Esophagus squamous epithelium (tissue), 5 donors: Measurements from ENCODE around the gene MATN1. TPM values are rescaled to one million over a fixed set of nuclear protein-coding genes. Genes with fewer than 3 reads are reported as not detected.

Experiments used
- DNase-seq: peaks from one replicate; lab custom pipeline; 2025; lab: John Stamatoyannopoulos, UW
- H3K27ac ChIP-seq, 4 donors: fragments of 200-600 bp; sonication (generic); one replicate each; pipeline ENCODE4 v1.5.1; 2016 to 2019; ENCODE audit warnings: mild to moderate bottlenecking in 1 of 4
- H3K27me3 ChIP-seq, 4 donors: fragments of 200-600 bp; sonication (generic); 1 replicate in 3 of 4; 2 replicates in 1 of 4; pipeline versions ENCODE4 v1.5.1 to v1.6.0; 2017 to 2021; ENCODE audit warnings: antibody characterized with exemption in 1 of 4
- H3K36me3 ChIP-seq, 3 donors: fragments of 200-600 bp; sonication (generic); one replicate each; pipeline ENCODE4 v1.5.1; 2016 to 2019
- H3K4me1 ChIP-seq, 3 donors: fragments of 200-600 bp; sonication (generic); one replicate each; pipeline ENCODE4 v1.5.1; 2017 to 2019
- H3K4me3 ChIP-seq, 4 donors: fragments of 200-600 bp; sonication (generic); 1 replicate in 3 of 4; 2 replicates in 1 of 4; pipeline ENCODE4 v1.5.1; 2016 to 2019; ENCODE audit warnings: mild to moderate bottlenecking in 2 of 4, moderate library complexity in 1 of 4
- H3K9me3 ChIP-seq, 3 donors: fragments of 200-600 bp; sonication (generic); one replicate each; pipeline ENCODE4 v1.5.1; 2016 to 2019
- POLR2A ChIP-seq, 4 donors: fragments of 450-650 bp; IDR thresholded peaks; one replicate each; pipeline ENCODE4 v1.6.1; 2017; ENCODE audit warnings: antibody characterized with exemption in 4 of 4, mild to moderate bottlenecking in 4 of 4, moderate library complexity in 3 of 4
- WGBS, 2 donors: methylation state at CpG; one replicate each; pipeline ENCODE4 v1.1.5; 2018; 5-methylcytosine and 5-hydroxymethylcytosine counted together
- intact Hi-C: fragments of 100-400 bp; cut with DNase I; formaldehyde crosslinking; loops from one replicate; pipeline ENCODE4 v1.15.0; 2022
- total RNA-seq, 4 donors: library from RNA; depleted of rRNA; stranded (reverse); fragments of >200 nt; gene quantifications; one replicate each; pipeline ENCODE4 v1.1.0, GENCODE V29; 2016
- TF ChIP-seq, protein P1 (sequence below), 6 experiments: fragments of 450-650 bp in 4 of 6; fragments of 200-600 bp in 2 of 6; sonication (generic) in 2 of 6; IDR thresholded peaks; one replicate each; pipeline ENCODE4 v1.5.1; 2016 to 2019; ENCODE audit warnings: antibody characterized with exemption in 6 of 6, mild to moderate bottlenecking in 4 of 6, moderate library complexity in 4 of 6
- donor health status: DM: yes; HTN: yes; CAD: no.

Gene MATN1
- total RNA-seq, 4 donors from 2014 or later, result not detected

DNA sequence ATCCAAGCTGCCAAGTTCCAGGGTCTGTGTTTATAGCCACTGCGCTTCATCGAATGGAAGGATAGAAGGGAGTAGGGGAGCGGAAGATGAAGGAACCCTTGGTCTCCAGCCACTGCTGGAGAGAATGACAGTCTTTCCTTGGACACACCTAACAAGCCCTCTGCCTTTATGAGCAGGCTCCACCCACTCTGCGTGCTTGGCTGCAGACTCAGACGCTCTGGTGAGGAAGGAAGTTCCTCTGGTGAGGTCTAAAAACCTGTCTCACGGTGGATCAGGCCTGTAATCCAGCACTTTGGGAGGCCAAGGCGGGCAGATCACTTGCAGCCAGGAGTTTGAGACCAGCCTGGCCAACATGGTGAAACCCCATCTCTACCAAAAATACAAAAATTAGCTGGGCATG is 55.4 kb downstream of the MATN1 start:
- peaks cover 0 to 31% (median 10%) of the 10 kb centered on the region in 3 donors for H3K4me1 ChIP-seq
- WGBS, 2 donors, result 37 to 61% methylated on average over 5 to 7 of the region's 7 CpGs
- no peak for DNase-seq
- H3K27me3 ChIP-seq, result peaks cover 0 to 33% (median 0%) of the 10 kb centered on the region in 4 donors
- TF ChIP-seq, protein P1, sequence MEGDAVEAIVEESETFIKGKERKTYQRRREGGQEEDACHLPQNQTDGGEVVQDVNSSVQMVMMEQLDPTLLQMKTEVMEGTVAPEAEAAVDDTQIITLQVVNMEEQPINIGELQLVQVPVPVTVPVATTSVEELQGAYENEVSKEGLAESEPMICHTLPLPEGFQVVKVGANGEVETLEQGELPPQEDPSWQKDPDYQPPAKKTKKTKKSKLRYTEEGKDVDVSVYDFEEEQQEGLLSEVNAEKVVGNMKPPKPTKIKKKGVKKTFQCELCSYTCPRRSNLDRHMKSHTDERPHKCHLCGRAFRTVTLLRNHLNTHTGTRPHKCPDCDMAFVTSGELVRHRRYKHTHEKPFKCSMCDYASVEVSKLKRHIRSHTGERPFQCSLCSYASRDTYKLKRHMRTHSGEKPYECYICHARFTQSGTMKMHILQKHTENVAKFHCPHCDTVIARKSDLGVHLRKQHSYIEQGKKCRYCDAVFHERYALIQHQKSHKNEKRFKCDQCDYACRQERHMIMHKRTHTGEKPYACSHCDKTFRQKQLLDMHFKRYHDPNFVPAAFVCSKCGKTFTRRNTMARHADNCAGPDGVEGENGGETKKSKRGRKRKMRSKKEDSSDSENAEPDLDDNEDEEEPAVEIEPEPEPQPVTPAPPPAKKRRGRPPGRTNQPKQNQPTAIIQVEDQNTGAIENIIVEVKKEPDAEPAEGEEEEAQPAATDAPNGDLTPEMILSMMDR (IDR thresholded peaks at IDR 0.05), result no peak
- no peak for TF ChIP-seq POLR2A (IDR thresholded peaks at IDR 0.05)
- intact Hi-C loops, result no loop called here
- H3K4me3 ChIP-seq, result no peak overlapping the region
- peaks cover 0 to 3% (median 0%) of the 10 kb centered on the region in 3 donors for H3K9me3 ChIP-seq
- H3K36me3 ChIP-seq, result no peaks in the 10 kb centered on the region
- no peak overlapping the region for H3K27ac ChIP-seq

DNA sequence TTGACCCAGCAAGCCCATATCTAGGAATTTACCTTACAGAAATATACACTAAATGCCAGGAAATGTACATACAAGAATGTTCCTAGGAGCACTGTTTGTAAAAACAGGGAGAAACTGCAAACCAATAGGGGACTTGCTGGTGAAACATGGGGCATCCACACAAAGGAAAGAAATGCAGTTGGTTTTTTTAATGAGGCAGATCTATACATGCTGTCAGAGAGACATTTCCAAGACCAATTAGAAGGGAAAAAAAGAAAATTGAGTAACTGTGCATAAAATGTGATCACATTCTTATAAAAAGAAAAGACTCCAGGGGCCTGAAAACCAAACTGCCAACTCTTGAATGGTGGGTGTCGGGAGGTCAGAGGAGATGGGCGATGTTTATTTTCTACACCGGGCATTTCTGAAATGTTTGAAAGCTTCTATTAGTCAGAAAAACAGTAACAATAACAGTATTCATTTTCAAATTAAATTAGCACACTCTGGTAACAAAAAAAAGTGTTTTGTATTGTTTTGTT is 56.6 kb downstream of the MATN1 start:
- Histone ChIP-seq H3K4me3 (no peak overlapping the region), H3K4me1 (peaks cover 0 to 39% (median 10%) of the 10 kb centered on the region in 3 donors), H3K9me3 (no peaks in the 10 kb centered on the region), H3K27ac (no peak overlapping the region), H3K27me3 (peaks cover 0 to 22% (median 0%) of the 10 kb centered on the region in 4 donors), H3K36me3 (no peaks in the 10 kb centered on the region)
- intact Hi-C loops, result no loop called here
- DNase-seq, result no peak
- WGBS, 2 donors, result 73 to 78% methylated on average over 3 of the region's 3 CpGs
- TF ChIP-seq POLR2A (IDR thresholded peaks at IDR 0.05), result no peak
- TF ChIP-seq, protein P1 (IDR thresholded peaks at IDR 0.05), result no peak

DNA sequence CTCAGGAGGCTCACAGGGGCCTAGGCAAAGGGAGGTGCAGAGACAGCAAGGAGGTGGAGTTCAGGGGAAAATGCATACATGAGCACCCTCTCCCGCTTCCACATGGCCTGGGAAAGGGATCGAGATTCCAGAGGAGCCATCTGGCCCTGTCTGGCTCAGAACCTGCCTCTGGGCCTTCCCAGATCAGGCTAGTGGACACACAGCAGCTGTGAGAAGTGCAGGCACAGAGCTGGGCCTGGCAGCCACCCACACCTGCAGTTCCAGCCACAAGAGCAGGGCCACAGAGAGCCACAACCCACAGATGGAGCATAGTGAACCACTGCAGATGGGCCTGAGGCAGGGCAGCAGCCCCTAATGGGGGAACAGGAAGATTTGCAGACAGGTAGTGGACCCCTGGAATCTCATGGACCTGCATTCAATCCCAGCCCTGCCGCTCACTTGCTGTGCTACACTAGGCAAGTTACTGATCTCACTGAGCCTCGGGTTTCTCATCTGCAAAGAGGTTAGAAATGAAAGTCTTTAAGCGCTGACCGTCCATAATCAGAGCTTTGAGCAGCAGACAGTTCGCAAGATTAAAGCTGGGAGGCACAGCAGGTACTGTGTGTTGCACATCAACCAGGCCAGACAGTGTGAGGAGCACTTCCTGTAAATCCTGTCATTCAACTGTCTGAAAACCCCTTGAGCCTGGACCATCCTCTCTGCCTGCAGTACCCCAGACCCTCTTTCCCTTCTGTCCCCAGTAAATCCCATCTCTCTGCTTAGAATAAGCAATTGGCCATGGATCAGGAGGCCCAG is 58.0 kb downstream of the MATN1 start:
- no peaks in the 10 kb centered on the region for H3K9me3 ChIP-seq
- intact Hi-C loops, result no loop called here
- H3K4me3 ChIP-seq, result no peak overlapping the region
- 90 to 92% methylated on average over 6 to 7 of the region's 7 CpGs for WGBS, 2 donors
- peaks cover 0 to 13% (median 0%) of the 10 kb centered on the region in 4 donors for H3K27me3 ChIP-seq
- TF ChIP-seq, protein P1 (IDR thresholded peaks at IDR 0.05), result no peak
- no peak for TF ChIP-seq POLR2A (IDR thresholded peaks at IDR 0.05)
- DNase-seq, result no peak
- no peaks in the 10 kb centered on the region for H3K36me3 ChIP-seq
- peaks cover 0 to 39% (median 10%) of the 10 kb centered on the region in 3 donors for H3K4me1 ChIP-seq
- H3K27ac ChIP-seq, result no peak overlapping the region

DNA sequence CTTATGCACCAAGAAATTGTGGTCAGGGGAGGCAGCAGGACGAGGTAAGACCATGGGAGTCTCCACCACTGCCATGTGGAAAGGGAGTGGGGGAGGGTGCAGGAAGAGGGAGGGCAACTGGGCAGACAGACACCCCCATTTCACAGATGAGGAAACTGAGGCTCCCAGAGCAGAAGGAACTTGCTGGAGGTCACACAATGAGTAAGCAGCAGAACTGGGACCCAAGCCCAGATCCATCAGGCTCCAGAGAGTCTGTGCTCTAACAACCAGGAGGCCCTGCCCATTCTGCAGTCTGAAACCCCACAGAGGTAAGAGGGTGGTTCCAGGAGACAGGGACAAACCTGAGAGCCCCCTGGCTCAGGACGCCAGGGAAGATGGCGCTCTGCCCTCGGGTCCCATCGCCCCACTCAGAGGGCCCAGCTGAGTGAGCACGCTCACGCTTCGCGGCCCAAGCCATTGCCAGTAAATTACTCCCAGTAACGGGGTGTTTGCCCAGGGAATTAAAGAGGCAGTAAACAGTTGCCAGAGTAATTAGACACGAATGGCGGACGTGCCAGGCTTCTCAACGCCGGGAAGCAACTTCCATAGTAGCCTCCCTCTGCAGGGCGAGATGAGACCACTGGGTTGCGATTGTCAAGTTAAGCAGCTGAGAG is 59.2 kb downstream of the MATN1 start:
- Histone ChIP-seq H3K36me3 (no peaks in the 10 kb centered on the region), H3K4me1 (peaks cover 0 to 39% (median 5%) of the 10 kb centered on the region in 3 donors), H3K27me3 (peaks cover 0 to 20% (median 0%) of the 10 kb centered on the region in 4 donors), H3K9me3 (no peaks in the 10 kb centered on the region), H3K4me3 (no peak overlapping the region), H3K27ac (no peak overlapping the region)
- TF ChIP-seq POLR2A (IDR thresholded peaks at IDR 0.05), result no peak
- TF ChIP-seq, protein P1 (IDR thresholded peaks at IDR 0.05), result no peak
- DNase-seq, result no peak
- WGBS, 2 donors, result 50 to 68% methylated on average over 7 to 15 of the region's 17 CpGs
- intact Hi-C loops, result no loop called here
